Measurements from ENCODE around the gene SAMD8.

GRCh38 chr10:75109459-75109778, 2.0 kb upstream of the SAMD8 start:
- TF ChIP-seq POLR2A (IDR thresholded peaks at IDR 0.05) (no peak), CTCF (IDR thresholded peaks at IDR 0.05) (no peak)

All from heart left ventricle (tissue), 13 donors.